Measurements from ENCODE around the gene LAGE3. TPM values are rescaled to one million over a fixed set of nuclear protein-coding genes. Genes with fewer than 3 reads are reported as not detected.

The LAGE3 gene
- total and polyA plus RNA-seq, 2 donors (not counting 3 experiments of a cell fraction or from before 2014, with no cell fraction given), result 14.3 to 31.9 TPM

DNA sequence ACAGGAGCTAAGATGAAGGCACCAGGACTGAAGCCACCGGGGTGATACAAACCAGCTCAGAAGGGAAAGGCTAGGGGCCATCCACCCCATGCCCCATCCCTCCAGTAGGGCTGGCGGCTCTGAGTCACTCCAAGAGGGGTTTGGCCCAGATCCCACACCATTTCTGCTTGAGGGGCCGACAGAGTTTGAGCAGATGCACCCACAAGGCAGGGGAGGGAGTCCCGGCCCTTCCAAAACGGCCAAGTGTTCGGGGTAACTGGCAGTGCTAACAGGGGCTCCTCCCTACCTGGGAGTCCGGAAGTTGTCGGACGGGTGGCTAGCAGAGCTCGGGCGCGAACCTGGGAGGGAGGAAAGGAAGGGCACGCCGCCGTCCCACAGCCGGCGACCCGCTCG is 10.9 kb upstream of the LAGE3 start:
- intact Hi-C loops (cut with micrococcal nuclease), result loop anchor here (1.0 kb wide), 2 partner anchors 26 to 159 kb away; partner anchors contain the start of gene FAM3A
- CTCF ChIA-PET, result interaction anchor here (1.0 to 2.2 kb wide), 3 partner anchors 9 to 81 kb away, joined by 3 to 11 read pairs (median 3); partner anchors contain the start of gene DNASE1L1

DNA sequence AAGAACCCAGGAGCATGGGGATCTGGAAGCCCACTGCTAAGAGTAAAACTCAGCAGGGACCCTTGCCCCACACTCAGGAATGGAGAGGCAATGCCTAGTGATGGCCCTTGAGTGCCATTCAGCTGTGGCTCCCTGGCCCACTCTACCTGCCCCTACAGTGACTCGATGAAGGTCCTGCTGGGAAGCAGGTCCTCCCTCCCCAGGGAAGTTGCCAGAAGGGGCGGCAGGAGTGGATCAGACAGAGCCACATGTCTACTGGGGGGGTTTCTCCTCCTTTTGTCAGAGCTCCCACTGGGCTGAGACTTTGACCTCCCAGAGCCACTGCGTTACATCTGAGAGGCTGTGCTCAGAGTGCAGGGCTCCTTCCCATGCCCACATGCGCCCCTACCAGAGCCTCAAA is 10.1 kb upstream of the LAGE3 start:
- H2AFZ ChIP-seq (ENCODE audit: low read depth, low read length), result no peak overlapping the region
- H3K4me1 ChIP-seq (ENCODE audit: control insufficient read depth, extremely low read depth, insufficient read depth, low read length), result peaks cover 3% of the 10 kb centered on the region
- H3K27ac ChIP-seq (ENCODE audit: insufficient read depth, low read depth, low read length), result no peak overlapping the region
- ChIA-PET CTCF (interaction anchor here (2.2 kb wide), 1 partner anchor 38 kb away, joined by 11 read pairs; no protein-coding TSS in a partner anchor), POLR2A (interaction anchor here (1.0 to 1.5 kb wide), 2 partner anchors 28 to 30 kb away, joined by 3 read pairs; no protein-coding TSS in a partner anchor)
- TF ChIP-seq CTCF (IDR thresholded peaks at IDR 0.05; ENCODE audit: extremely low read depth in 1 of 2, insufficient read depth in 1 of 2, low read depth in 1 of 2, low read length in 2 of 2) (no peak), POLR2AphosphoS5 (IDR thresholded peaks at IDR 0.05; ENCODE audit: insufficient read depth, low read depth, low read length) (no peak), EZH2 (IDR thresholded peaks at IDR 0.05; ENCODE audit: borderline replicate concordance, low read depth, low read length, severe bottlenecking) (no peak), FOS (IDR thresholded peaks at IDR 0.05; ENCODE audit: borderline replicate concordance, insufficient read depth, low read length) (no peak), GATA2 (IDR thresholded peaks at IDR 0.05; ENCODE audit: insufficient read depth, insufficient read length, low read depth, low read length) (no peak), JUN (IDR thresholded peaks at IDR 0.05; ENCODE audit: borderline replicate concordance, insufficient read depth, insufficient read length, low read depth) (no peak)
- TF ChIP-seq, protein P1, sequence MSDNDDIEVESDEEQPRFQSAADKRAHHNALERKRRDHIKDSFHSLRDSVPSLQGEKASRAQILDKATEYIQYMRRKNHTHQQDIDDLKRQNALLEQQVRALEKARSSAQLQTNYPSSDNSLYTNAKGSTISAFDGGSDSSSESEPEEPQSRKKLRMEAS (IDR thresholded peaks at IDR 0.05; ENCODE audit: insufficient read depth, insufficient read length), result no peak
- no peak for FAIRE-seq
- no peaks in the 10 kb centered on the region for H3K9me3 ChIP-seq (replicated peaks; ENCODE audit: control insufficient read depth, insufficient read depth, low read length)
- no peaks in the 10 kb centered on the region for H3K9me1 ChIP-seq (replicated peaks; ENCODE audit: control insufficient read depth, extremely low read depth, insufficient read depth, low read length)
- no peak overlapping the region for H3K4me3 ChIP-seq (replicated peaks in 1 of 3; ENCODE audit: insufficient read depth in 1 of 3, low read depth in 1 of 3, low read length in 3 of 3)
- peaks cover 10% of the 10 kb centered on the region for H3K79me2 ChIP-seq (ENCODE audit: control insufficient read depth, insufficient read depth, low read length)
- H3K27me3 ChIP-seq (ENCODE audit: control insufficient read depth in 2 of 2, insufficient read depth in 2 of 2, low read length in 2 of 2), result no peaks in the 10 kb centered on the region
- dilution Hi-C loops (cut with MboI; ENCODE audit: extremely low pct_ligation_motif_present, low sequenced_read_pairs), result no loop called here
- H3K9ac ChIP-seq (replicated peaks; ENCODE audit: extremely low read depth, insufficient read depth, low read length), result no peak overlapping the region
- BruUV-seq (replicated peaks), result no TSS peak
- no peaks in the 10 kb centered on the region for H4K20me1 ChIP-seq (replicated peaks; ENCODE audit: control insufficient read depth, extremely low read depth, insufficient read depth, low read length)
- H3K36me3 ChIP-seq (ENCODE audit: control insufficient read depth in 2 of 2, extremely low read depth in 1 of 2, insufficient read depth in 2 of 2, low read length in 2 of 2), result no peaks in the 10 kb centered on the region
- DNase-seq (ENCODE audit: low read depth, low spot score), result no peak
- intact Hi-C loops (cut with micrococcal nuclease), result no loop called here
- H3K4me2 ChIP-seq (ENCODE audit: insufficient read depth, low read length), result no peak overlapping the region

More for the DNA sequence above, 10.9 kb upstream of the LAGE3 start:
- peak overlapping the region; percentile 59 for H3K4me2 ChIP-seq (ENCODE audit: insufficient read depth, low read length)
- peaks cover 7% of the 10 kb centered on the region for H3K79me2 ChIP-seq (ENCODE audit: control insufficient read depth, insufficient read depth, low read length)
- H3K4me3 ChIP-seq (replicated peaks in 1 of 3; ENCODE audit: insufficient read depth in 1 of 3, low read depth in 1 of 3, low read length in 3 of 3), result peak overlapping the region; percentile 16 to 52 (median 29)
- H3K9ac ChIP-seq (replicated peaks; ENCODE audit: extremely low read depth, insufficient read depth, low read length), result peak overlapping the region; percentile 48
- no TSS peak for BruUV-seq (replicated peaks)
- no peaks in the 10 kb centered on the region for H3K9me1 ChIP-seq (replicated peaks; ENCODE audit: control insufficient read depth, extremely low read depth, insufficient read depth, low read length)
- no peaks in the 10 kb centered on the region for H3K27me3 ChIP-seq (ENCODE audit: control insufficient read depth in 2 of 2, insufficient read depth in 2 of 2, low read length in 2 of 2)
- H4K20me1 ChIP-seq (replicated peaks; ENCODE audit: control insufficient read depth, extremely low read depth, insufficient read depth, low read length), result no peaks in the 10 kb centered on the region
- H2AFZ ChIP-seq (ENCODE audit: low read depth, low read length), result no peak overlapping the region
- TF ChIP-seq, protein P1 (IDR thresholded peaks at IDR 0.05; ENCODE audit: insufficient read depth, insufficient read length), result no peak
- TF ChIP-seq POLR2AphosphoS5 (IDR thresholded peaks at IDR 0.05; ENCODE audit: insufficient read depth, low read depth, low read length), result no peak
- peaks cover 1% of the 10 kb centered on the region for H3K4me1 ChIP-seq (ENCODE audit: control insufficient read depth, extremely low read depth, insufficient read depth, low read length)
- dilution Hi-C loops (cut with MboI; ENCODE audit: extremely low pct_ligation_motif_present, low sequenced_read_pairs), result no loop called here
- H3K9me3 ChIP-seq (replicated peaks; ENCODE audit: control insufficient read depth, insufficient read depth, low read length), result no peaks in the 10 kb centered on the region
- POLR2A ChIA-PET, result interaction anchor here (0.6 to 1.5 kb wide), 4 partner anchors 11 to 82 kb away, joined by 3 to 7 read pairs (median 3); partner anchors contain the start of gene LAGE3
- peak overlapping the region; percentile 30 for H3K27ac ChIP-seq (ENCODE audit: insufficient read depth, low read depth, low read length)
- H3K36me3 ChIP-seq (ENCODE audit: control insufficient read depth in 2 of 2, extremely low read depth in 1 of 2, insufficient read depth in 2 of 2, low read length in 2 of 2), result no peaks in the 10 kb centered on the region
- DNase-seq (ENCODE audit: low read depth, low spot score) (peak; percentile 2), FAIRE-seq (no peak)

Data from endothelial cell of umbilical vein (primary cell).